Hepatic stellate cell (primary cell): Measurements from ENCODE around the gene TMCC1.
"Not testable (repeated sequence)": the region's sequence is repeated elsewhere in the genome, so short reads cannot be mapped to it uniquely, and the experiment has no call there.

Source experiments
- DNase-seq: peaks from one replicate; pipeline ENCODE4 v3.0.0; 2011; ENCODE audit warnings: low spot score

Gene TMCC1

DNA sequence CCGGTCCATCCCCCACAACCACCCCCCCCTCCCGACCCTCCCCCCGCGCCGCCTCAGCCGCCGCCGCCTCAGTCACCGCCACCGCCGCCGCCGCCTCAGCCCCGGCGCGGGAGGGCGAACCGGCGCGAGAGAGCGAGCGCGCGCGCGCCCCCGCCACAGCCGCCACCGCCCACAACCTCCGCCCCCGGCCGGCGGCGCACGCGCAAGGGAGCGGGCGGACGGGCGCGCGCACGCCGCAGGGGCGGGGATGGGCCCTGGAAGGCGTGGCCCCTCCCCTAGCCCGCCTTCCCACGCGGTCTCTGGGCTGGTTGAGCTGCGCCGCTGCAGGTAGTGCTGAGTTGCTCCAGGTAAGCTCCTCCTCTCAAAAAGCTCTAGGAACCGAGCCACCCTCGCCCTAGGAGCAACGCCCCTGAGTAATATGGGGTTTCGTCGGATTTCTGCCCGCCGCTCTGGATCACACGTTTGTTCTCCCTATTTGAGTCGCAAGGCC is at the start of gene TMCC1:
TMCC1 (minus strand) TSS at position 131 of the 490 bp plus-strand sequence.
- DNase-seq: peak; percentile 96

DNA sequence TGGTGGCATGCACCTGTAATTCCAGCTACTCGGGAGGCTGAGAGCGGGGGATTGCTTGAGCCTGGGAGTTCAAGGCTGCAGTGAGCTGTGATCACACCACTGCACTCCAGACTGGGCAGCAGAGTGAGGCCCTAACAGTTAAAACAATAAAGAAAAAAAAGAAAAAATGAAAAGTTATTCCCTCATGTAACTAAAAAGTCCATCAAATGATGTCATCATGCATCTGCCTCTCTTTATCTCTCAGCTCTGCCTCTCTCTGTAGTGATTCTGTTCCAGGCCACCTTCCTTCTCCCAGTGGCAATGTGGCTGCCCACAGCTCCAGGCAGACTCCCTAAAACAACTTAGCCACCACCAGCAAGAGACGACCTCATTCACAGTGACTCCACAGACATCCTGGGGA is 49.5 kb upstream of the TMCC1 start:
- DNase-seq: peak; percentile 21

DNA sequence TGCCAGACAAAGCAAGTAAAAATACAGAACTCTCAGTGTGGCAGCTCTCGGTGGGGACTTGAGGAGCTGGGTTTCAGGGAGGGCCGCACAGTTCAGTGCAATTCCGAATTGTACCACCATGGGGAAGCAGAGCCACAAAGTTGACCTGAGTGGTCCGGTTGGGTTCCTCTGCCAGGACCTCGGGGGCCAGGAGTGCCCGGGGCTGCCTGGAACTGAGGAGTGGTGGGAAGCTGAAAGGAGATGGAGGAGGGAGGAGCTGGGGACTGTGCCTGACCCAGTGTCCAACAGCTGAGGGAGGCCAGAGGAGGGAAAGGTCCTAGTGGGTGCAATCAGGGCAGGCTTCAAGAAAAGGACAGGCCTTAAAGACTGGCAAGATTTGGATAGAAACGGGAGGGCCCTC is 48.8 kb upstream of the TMCC1 start:
- DNase-seq: peak; percentile 84

DNA sequence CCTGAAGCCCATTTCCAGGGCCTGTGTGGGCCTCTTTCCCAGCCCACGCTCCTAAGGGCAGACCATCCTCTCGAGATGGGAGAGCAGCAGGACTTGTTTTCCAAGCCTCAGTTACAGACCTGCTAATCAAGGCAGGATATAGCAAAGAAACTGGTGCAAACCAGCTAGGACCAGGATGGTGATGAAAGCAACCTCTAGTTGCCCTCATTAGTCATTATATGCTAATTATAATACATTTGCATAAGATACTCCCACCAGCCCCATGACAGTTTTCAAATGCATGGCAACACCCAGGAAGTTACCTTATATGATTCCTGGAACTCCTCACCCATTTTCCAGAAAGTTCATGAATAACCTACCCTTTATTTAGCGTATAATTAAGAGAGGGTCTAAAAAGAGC is 46.6 kb upstream of the TMCC1 start:
- DNase-seq: no peak

DNA sequence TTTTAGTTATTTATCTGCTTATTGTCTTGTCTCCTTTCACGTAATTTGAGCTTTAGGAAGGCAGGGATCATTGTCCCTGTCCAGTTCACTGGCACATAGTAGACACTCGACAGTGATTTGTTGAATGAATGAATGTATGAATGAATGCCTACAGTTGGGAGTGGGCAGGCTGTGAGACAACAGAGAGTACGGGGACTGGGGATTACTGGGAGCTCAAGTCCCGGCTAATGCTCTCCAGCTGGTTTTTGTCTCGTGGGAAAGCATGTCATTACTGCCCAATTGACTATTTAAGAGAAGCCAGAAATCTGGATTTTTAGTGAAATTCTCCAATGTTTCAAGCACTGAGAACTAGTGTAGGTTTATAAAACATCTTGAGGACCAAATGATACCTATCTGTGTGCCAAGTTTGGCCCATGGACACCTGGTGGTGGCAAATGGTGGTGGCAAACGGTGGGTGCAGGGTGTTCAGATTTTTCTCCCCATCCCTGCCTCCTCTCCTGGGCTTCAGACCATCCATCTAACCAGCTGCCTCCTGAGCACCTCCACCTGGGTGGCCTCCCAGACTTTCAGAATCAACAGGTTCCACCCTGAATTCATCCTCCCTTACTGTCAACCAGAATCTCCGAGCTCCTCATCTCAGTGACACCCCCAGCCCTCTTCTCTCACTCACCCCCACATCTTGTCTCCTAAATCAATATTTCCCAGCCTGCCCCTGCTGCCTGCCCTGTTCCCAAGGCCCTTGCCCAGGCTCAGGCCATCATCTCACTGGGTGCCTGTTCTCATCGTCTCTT is 44.8 kb upstream of the TMCC1 start:
- no peak for DNase-seq

DNA sequence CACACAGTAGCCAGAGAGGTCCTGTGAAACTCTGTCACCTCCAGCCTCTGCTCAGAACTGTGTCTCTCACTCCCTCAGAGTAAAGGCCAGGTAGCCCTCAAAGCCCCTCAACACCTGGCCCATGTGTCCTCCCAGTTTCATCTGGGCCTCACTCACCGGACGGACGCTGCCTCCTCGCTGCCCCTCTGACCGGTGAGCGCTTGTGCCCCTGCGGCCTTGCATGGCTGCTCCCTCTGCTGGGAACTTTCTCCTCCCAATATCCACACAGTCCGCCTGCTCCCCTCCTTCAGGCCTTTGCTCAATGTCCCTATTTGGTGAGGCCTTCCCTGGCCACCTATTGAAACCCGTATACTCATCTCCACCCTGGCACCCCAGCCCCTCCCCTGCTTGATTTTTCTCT is 44.2 kb upstream of the TMCC1 start:
- no peak for DNase-seq

DNA sequence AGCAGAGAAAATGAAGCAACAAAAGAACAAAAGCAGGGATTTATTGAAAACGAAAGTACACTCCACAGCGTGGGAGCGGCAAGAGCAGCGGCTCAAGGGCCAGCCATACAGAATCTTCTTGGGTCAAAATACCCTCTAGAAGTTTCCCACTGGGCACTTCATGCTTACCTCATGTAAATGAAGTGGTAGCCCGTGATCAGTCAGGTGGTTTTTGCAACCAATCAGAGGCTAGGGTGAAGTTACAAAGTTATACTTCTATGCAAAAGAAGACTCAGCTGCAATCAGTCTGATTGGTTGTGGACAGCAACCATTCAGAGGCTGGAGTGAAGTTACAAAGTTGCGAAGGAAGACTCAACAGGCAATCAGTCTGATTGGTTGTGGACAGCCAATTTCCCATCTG is 43.2 kb upstream of the TMCC1 start:
- DNase-seq: peak; percentile 36

DNA sequence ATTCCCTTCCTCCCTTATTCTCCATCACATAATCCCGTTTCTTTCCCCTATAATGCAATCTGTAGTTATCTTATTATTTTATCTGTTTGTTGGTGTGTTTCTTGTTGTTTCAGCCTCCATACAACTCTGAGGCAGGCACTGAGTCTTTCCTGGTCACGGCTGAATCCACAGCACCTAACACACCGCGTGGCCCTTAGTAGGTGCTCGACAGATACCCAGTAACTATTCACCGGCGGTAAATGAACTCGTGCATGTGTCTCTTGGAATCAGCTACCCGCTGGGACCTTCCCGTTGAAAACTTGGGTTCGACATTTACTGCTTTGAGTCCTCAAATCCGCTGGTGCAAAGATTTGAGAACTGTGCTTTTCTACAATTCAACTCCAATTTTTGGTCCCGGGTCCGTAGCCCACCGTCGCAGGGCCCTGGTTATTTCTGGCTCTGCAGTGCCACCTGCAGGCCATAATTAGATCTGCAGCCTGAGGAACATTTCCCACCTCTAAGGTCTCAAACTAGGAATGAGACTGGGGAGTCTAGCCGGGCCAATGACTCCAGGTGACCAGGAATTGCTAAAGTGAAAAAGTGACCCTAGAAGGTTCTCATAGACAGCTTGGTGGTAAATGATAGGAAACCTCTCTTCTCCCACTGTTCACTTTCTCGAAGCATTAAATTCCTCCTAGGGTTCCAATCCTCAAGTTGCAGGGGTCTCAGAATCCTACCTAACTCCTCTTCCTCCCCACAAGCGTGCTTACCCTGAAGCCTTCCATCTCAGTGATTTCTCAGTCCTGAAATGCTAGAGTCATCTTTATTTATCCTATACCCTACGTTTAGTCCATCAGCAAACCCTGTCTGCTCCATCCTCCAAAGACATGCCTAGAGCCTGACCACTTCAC is 41.0 kb upstream of the TMCC1 start:
- DNase-seq: peak; percentile 45

DNA sequence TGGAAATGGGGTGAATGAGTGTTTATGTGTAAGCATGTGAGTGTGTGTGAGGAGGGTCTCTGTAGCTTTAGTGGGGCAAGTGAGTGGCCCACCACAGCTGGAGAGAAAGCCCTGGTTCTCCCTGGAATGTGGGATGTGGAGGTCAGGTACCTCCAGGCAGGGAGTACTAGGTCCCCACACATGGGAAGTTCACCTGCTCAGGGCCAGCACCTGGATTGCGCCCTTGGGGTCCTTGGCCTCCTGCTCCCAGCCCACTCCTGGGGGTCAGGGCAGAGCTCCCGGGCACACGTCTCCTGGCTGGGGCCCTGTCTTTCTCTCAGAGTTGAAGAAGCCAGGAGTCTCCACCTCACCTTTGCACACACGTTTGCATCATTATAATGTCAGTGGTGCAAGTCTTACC is 40.0 kb upstream of the TMCC1 start:
- no peak for DNase-seq

DNA sequence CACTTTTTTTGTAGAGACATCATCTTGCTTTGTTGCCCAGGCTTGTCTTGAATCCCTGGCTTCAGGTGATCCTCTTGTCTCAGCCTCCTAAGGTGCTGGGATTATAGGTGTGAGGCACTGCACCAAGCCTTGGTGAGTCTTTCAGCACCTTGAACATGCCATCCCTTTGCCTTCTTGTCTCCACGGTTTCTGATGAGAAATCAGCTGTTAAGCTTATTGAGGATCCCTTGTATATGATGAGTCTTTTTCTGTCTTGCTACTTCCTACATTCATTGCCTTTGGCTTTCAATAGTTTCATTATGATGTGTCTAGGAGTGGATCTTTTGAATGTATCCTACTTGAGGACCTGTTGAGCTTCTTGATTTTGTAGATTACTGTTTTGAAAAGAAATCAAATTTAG is 35.9 kb upstream of the TMCC1 start:
- no peak for DNase-seq

DNA sequence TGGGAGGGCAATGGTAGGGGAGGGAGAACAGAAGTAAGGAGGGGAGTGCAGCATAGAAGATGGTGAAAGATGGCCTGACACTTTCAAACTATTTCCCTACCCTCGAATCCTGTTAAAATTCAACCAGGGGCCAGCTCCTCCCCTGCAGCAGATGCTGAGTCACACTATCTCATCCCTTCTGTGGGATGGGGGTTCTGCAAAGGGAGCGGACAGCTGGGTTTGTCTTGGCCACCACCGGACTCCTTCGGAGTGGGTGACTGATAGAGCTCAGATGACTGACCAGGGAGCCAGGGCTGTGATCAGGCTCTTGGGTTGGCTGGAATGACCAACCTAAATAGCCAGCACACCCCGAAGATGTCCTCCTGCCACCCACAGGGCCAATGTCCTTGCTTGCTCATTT is 33.6 kb upstream of the TMCC1 start:
- no peak for DNase-seq

DNA sequence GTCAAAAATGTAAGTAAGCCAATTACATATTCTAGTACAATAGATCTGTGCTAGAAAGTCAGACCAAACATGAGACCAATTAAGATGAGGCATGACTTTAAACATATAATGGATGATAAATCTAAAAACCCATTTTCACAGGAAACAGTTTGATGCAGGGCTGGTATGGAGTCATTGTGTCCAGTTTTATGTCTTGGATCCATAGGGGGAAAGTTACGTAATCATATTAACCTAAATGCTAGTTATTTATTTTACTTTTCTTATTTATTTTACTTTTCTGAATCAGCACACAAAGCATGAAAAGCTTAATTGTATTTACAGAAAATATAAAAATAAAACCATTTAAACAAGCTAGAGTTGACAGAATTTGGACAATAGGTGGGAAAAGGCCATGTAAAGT is 26.3 kb upstream of the TMCC1 start:
- DNase-seq: no peak

DNA sequence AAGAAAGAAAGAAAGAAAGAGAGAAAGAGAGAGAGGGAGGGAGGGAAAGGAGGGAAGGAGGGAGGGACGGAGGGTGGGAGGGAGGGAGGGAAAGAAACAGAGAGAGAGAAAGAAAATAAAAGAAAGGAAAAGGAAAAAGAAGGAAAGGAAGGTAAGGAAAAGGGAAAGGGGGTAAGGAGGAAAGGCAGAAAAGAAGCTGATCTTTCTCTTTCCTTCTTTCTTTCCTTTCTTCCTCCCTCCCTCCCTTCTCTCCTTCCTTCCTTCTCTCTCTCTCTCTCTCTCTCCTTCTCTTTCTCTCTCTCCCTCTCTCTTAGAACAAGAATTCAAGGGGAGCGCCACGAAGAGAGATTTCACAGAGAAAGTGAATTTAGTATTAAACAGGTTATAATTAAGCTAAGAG is 25.8 kb upstream of the TMCC1 start:
- no peak for DNase-seq

DNA sequence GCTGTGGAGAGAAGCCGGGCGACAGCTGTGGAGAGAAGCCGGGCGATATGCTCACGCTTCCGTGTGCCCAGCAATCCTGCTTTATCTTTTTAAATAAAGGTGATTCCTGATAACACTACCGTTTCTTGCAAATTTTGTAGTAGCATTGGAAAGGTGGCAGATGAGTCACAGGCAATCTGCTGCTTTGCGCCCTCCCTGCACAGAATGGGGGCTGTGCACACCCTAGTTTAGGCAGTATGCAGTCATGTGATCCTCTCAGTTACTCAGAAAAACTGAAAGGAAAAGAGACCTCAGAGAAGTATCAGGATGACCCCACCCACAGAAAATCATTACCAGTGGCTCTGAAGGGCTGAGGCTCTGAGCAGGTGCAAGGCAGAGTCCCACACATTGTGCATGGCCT is 24.9 kb upstream of the TMCC1 start:
- DNase-seq: no peak

DNA sequence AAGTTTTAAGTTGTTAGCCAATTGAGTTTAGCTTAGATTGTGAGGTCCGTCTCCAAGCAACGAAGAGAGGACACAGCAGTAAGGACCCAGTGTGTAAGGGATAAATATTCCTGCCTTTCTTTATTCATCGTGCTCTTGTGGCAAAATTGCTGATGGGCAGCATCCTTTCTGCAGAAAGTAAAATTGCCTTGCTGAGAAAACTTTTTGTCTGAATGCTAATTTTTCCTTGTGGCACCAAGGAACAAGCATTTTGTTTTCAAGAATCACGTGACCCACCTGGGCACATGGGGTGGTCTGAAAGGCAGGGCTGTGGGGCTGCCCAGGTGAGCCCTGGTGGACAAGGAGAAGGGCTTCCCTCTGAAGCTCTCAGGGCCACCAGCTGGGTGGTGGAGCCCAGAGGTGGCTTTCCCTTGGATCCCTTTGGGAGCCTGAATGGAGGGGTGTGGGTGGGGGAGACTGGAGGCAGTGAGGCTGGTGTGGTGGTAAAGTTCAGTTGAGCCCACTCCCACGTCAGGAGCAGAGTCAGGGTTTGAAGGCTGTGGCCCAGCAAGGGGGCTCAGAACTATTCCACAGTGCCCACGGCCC is 24.0 kb upstream of the TMCC1 start:
- no peak for DNase-seq

DNA sequence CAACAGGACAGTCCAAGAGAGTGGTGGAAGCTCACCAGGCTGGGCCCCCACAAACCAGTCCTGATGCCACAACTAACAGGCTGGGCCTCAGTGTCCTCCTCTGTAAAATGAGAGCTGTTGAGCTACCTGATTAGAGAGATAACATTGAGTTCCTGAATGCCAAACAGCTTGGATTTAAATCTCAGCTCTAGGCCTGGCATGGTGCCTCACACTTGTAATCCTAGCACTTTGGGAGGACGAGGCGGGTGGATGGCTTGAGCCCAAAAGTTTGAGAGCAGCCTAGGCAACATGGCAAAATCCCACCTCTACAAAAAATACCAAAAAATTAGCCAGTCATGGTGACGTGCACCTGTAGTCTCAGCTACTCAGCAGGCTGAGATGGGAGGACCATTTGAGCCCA is 20.1 kb upstream of the TMCC1 start:
- DNase-seq: no peak

DNA sequence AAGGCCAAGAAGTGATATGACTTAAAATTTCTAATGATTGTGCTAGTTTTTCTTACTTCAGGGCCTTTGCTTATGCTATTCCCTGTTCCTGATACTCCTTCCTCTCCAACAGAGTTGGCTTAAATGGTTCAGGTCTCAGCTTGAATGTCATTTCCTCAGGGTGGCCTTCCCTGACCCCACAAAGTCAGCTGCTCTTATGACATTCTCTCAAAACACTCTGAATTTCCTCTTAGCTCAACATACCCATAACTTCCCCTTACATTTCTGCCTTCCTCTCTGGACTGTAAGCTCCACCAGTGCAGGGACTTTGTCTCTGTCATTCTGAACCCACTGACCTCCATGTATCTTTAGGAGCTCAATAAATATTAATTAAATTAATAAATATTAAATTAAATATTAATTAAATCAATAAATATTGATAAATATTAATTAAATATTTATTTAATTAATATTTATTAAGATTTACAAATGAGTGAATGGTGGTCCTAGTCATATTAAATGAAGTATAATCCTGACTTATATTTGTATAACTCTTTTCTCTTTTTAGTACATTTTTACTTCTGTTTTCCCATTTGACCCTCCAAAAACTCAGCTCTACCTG is 17.9 kb upstream of the TMCC1 start:
- DNase-seq: no peak

DNA sequence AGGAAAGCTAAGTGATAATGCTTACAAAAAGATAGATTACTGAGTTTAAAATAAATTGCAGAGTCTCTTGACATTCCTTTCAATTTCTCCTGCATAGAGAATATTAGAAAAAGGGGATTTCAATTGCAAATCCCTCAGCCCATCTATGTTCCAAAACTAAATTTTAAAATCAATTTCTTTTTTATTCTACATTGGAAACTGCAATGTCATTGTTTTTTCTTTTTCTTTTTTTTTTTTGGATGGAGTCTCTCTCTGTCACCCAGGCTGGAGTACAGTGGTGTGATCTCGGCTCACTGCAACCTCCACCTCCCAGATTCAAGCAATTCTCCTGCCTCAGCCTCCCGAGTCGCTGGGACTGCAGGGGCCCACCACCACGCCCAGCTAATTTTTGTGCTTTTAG is 15.7 kb upstream of the TMCC1 start:
- DNase-seq: not testable (repeated sequence)

DNA sequence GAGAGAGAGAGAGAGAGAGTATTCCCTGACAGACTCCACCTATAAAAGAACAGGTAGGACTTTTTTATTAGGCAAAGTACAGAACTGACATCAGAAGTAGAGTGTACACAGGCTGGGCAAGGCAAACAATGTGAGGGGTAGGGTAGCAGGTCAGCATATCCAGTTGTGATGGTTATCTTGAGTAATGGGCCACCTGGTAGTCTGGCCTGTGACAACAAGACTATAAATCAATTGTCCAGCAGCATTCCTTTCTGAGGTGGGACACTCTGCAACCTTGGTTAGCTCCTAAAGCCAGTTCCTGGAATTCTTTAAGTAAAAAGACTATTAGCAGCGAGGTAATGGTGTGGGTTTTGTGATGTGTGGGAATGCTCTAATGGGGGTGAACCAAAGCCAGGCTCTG is 14.9 kb upstream of the TMCC1 start:
- no peak for DNase-seq

DNA sequence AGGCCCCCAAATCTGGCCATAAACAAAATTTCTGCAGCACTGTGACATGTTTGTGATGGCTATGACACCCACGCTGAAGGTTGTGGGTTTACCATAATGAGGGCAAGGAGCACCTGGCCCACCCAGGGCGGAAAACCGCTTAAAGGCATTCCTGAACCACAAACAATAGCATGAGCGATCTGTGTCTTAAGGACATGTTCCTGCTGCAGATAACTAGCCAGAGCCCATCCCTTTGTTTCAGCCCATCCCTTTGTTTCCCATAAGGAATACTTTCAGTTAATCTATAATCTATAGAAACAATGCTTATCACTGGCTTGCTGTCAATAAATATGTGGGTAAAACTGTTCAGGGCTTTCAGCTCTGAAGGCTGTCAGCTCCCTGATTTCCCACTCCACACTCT is 7.8 kb upstream of the TMCC1 start:
- DNase-seq: not testable (repeated sequence)

DNA sequence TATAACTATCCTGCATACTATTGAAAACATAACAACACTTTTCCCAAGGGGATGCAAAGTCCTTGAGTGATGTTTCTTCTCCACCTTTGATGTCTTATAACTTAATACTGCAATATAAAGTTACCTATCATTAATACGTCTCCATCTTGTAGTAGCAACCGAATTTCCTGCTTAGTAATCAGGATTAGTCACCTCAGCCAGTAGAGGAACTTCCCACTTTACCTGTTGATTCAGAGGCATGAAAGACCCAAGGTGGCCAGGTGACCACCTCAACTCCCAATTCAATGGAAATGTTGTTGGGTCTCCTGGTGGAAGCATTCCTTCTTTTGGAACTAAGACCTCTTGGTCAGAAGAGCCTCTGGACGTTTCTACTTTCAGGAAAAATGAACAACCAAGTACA is 3.5 kb upstream of the TMCC1 start:
- DNase-seq: no peak

DNA sequence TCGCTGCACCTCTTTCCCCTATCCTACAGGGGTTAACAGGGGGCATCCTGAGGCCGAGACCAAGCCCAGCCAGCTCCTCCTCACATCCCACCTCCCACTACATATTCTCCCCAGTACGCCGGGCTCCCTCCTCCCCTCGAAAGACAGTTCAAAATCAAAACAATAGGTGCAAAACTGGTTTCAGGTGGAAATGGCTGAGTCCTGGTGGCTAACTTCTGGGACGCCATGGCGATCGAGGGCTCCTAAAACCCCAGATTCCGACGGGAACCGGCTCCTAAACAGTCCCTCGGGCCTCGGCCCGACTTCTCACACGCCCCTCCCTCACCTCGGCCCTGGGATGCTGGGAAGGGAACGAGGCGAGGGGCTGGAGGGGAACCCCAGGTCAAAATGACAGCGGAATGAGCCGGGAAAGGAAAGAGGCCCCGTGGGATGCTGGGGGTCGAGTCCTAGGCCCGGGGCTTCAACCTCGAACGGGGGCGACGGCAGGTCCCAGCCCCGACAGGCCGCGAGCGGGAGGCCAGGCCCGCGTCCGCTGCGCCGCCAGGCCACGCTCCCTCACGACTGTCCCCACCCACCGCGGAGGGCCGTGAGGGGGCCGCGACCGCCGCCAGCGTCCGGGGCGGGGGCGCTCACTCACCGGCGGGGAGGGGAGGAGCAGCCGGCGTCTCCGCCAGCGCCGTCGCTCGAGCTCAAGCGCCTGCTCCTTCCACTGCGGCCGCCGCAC is 492 bp downstream of the TMCC1 start:
- peak; percentile 14 for DNase-seq
